Inferior parietal cortex (tissue), 1 donor: Measurements from ENCODE around the gene MSI2.
"Not testable (repeated sequence)": the region's sequence is repeated elsewhere in the genome, so short reads cannot be mapped to it uniquely, and the experiment has no call there.

Experiments used
- DNase-seq: peaks from one replicate; pipeline ENCODE4 v3.0.0-alpha.2; 2016; ENCODE audit errors: extremely low spot score

MSI2 gene

GRCh38 chr17:57614742-57615141 lies 358.4 kb downstream of the MSI2 start:
- DNase-seq = no peak

- no peak for DNase-seq
Observed at GRCh38 chr17:57615836-57616757, 359.8 kb downstream of the MSI2 start.

DNA sequence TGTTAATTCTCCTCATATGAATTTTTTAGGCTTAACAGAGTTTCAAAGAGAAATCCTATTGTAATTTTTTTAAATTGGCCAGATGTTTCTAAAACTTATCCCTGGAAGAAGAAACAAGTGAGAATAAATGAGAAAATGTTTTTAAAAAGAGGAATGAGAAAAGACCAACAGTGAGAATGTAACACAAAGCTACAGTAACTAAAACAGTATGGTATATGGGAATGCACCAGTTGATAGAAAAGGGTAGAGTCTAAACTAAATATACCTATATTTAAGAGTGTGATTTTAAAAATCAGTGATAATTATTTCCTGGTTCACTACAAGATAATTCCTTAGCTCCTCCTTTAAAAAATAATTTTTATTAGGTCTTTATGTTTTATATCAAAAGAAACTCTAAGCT lies 360.9 kb downstream of the MSI2 start:
- no peak for DNase-seq

DNA sequence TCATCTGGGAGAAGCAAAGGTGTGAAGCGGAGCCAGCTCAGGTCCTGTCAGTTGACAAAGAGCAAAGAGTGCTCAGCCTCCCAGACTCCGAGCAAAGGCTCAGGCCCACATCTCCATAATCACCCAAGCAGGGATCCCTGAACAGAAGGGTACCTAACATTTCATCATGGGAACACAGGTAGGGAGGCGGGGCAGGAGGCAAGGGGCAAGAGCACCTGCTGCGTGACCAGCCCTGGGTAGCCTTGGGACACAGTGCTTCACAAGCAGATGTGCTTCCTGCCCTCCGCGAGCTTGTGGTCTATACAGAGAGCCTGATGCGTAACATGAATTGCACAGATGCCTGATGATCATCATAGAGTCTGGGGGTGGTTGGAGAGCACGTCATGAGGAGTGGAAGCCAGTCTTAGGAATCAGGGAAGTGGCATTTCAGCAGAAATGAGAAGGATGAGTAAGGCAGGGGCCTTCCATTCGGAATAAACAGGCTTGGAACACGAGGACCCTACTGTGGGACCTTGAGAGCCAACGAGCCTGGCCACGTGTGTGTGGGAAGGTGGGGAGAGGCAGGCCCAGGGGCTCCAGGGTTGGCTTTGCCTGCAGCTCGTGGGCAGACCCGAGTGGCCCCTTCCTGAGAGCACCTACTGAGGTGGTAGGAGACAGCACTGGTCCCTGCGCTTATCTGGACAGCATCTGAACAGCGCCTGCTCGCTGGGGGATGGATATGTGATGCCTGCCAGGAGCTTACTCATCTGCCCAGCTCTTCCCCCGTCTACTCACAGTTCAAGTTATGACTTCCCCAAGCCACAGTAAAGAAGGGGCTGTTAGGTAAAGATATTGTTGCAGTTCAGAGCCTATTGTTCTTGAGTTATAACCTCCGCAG lies 363.0 kb downstream of the MSI2 start:
- DNase-seq = no peak

- DNase-seq = no peak
Observed at GRCh38 chr17:57620576-57620975, 364.3 kb downstream of the MSI2 start.

DNA sequence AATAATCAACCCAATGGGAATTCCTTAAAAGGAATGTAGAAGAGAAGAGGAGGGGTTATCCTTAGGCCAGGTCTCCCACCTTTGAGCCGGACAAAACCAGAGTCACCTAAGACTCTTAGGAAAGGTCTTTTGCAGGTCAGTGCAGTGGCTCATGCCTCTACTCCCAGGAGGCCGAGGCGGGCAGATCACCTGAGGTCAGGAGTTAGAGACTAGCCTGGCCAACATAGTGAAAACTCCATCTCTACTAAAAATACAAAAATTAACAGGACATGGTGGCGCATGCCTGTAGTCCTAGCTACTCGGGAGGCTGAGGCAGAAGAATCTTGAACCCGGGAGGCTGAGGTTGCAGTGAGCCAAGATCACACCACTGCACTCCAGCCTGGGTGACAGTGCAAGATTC lies 365.5 kb downstream of the MSI2 start:
- not testable (repeated sequence) for DNase-seq

DNA sequence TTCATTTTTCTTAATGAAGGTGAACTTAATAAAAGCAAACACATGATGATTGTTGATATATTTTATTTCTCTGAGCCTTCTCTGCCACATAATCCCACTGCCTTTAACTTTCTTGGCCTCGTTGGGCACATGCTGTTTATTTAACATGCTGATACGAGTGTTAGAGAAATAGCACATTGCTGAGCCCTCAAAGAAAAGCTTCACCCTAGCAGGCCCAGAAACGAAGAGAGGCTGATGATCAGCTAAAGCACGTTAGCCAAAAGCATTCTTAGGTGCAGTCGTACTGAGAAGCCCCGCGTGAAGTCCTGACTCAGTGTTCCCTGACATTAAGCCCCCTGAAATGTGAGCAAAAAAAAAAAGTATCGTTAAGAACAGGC lies 366.0 kb downstream of the MSI2 start:
- DNase-seq = no peak

DNA sequence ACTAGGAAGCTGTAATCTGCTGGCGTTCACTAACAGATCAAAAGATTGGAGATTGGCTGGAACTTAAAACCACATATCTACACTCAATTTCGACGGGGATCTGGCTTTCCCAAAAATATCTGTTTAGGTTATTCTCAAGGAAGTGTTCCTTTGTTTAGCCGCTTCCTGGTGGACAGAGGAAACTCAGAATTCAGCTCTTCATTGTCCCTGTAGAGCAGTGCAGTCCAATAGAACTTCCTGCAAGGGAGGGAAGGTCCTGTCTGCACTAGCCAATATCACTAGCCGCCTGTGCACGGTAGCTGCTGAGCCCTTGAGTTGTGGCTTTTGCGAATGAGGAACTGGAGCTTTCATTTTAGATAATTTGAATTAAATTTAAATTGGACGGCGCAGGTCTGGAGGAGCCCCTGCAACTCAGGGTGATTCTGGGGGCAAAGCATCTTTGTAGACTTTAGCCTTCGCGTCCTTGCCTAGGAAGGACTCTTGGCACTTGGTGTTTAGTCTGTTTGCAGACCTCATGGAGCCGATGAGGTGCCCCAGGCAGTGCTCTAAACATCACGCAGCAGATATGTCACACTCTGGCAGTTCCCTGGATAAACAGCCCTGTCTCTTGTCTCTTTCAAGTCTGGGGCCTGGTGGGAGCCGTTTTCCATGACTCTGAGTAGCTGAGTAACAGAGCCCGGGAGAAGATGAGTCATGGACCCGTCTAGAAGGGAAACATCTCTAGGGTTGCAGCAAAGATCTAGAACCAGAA lies 366.5 kb downstream of the MSI2 start:
- no peak for DNase-seq

DNA sequence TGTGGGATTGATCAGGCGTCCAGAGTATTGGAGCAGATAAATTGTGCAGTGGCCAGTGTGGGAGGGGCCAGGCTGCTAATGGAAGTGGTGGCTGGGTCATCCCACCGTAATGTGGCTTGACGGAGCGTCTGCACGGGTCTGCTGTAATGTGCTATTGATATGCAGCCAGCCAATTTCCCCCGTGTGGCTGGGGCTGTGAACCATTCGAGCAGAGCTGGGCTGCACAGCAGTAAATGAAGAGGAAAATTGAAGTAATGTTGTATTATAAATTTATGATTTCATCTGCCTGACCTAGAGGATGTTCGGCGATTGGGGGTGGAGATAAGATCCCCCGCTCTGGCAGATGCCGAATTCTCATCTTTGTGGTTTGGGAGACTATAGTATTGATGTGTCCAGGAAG lies 367.3 kb downstream of the MSI2 start:
- DNase-seq = no peak

DNA sequence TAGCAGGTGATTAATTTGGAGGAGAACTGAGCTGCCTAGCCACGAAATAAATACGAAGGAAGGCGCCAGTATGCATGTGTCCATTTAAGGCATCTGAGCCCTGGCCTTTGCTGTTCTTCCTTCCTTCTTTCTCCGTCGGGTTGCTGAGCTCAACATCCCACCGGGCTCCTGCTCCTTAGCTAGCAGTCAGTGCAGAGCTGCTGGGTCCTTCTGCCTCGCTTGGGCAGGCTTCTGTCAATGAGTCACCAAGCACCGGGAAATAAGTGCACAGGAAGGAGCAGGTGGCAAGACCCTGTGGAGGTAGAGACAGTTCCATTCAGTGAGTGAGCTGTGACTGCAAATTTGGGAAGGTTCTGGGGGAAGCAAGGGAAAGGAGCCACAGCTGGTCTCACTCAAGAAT lies 368.1 kb downstream of the MSI2 start:
- no peak for DNase-seq

DNA sequence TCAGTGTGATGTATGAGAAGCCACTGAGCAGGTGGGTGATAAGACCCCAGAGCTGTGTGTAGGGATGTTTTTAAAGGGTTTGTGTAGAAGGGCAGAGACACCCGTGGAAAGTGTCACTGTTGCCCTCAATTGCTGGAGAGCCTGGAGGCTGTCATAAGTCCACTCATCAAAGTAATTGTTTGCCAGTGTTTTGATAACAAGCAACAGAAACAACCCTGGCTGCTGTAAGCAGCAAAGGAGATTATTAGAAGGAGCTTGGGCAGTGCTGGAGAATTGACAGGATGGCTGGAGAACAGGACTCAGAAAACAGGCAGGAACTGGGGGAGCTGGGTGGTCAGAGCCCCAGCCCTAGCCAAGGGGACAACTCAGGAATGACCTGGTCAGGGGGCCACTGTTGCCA lies 369.2 kb downstream of the MSI2 start:
- no peak for DNase-seq

GRCh38 chr17:57625957-57626356 lies 369.6 kb downstream of the MSI2 start:
- no peak for DNase-seq

DNA sequence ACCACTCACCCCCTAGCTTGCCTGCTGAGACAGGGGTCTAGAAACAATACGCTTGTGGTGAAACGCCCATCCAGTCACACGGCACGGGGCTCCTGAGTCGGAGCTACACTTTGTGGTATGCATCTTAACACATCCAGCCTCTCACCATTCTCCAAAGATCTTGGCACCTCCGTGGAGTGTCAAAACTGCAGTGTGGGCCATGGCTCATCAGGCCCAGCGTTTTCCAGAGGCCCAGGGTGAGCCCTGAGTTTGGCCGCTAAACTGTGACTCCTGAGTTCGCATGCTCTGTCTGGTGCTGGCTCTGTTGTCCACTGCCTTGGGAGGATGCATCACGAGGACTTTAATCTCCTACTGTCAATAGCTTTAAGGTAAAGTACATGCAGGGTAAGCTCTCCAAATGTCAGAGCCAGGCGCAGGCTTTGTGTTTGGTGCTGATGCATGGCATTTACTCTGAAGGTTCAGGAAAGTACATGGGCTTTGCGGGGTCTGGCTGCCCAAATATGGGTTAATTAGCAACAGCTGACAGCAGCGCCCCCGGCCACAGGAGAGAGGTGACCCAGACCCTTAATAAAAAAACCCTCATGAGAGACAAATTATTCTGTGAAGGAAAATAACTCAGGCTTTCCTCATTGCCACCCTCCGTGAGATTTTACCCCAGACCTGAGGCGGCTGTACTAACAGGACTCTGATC lies 370.3 kb downstream of the MSI2 start:
- no peak for DNase-seq

GRCh38 chr17:57627591-57627990 lies 371.3 kb downstream of the MSI2 start:
- no peak for DNase-seq

DNA sequence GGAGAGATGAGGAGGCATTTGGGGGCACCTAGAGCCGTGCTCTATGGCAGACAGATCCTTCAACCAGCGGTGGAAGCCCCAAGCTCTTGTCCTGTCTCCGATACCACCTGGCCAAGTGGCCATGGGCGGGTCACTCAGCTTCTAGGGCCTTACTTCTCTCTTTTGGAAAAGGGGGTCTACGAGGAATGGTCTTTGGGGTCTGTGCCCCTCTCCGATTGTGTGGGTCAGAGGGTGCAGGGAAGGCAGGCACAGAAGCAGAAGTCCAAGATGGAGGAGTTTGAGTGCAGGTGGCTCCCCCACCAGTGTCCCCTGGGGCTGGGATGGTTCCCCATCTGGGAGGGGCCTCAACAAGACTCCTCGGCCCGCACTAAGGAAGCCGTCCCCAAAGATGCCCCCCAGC lies 372.1 kb downstream of the MSI2 start:
- DNase-seq = no peak

DNA sequence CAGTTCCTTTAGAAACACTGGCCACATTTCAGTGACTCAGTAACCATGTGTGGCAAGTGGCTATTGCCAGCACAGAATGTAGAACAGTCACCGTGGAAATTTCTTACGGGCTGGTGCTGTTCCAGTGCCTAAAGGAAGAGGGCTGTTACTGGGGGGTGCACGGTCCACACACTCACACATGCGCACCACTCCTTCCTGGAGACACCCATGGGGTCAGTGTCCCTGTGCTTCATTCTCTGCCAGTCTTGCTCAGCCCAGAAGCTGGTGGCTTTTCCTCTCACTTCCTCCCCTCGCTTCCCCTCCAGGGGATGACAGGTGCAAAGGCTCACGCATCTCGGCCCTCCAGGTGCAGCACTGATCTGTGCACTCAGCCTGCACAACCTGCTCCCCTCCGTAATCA lies 373.1 kb downstream of the MSI2 start:
- DNase-seq = no peak

GRCh38 chr17:57629886-57630285 lies 373.6 kb downstream of the MSI2 start:
- no peak for DNase-seq

DNA sequence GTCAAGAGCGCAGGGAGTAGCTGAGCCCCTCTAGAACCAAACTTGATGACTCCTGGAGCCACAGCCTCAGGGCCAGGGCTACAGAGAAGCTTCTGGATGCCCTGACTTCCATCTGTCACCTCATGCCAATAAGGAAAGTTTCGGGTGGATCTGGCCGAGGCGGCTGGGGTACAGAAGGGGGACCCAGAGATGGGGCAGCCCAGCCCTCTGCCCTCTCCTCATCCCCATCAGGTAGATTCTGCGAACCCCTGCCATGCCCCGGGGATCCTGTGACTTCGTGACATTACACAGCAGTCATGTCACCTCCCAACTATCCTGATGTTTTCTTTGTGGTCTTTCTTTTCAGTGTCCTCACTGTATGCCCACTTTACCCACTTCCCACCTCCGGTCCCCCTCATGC lies 374.4 kb downstream of the MSI2 start:
- DNase-seq = no peak

- no peak for DNase-seq
Observed at GRCh38 chr17:57631871-57632270, 375.5 kb downstream of the MSI2 start.

GRCh38 chr17:57632294-57632693 lies 376.0 kb downstream of the MSI2 start:
- no peak for DNase-seq

GRCh38 chr17:57633236-57633635 lies 376.9 kb downstream of the MSI2 start:
- DNase-seq = no peak
